IPS-NIHi11 (cell line): ENCODE data around the gene CCT7.

Experiments used
- DNase-seq: peaks from one replicate; pipeline ENCODE4 v3.0.0; 2012; ENCODE audit warnings: mixed read lengths, low spot score

CCT7 gene

GRCh38 chr2:73225513-73226360 is 8.4 kb upstream of the CCT7 start:
- DNase-seq, result no peak

GRCh38 chr2:73227086-73227485 is 7.0 kb upstream of the CCT7 start:
- DNase-seq, result no peak

DNA sequence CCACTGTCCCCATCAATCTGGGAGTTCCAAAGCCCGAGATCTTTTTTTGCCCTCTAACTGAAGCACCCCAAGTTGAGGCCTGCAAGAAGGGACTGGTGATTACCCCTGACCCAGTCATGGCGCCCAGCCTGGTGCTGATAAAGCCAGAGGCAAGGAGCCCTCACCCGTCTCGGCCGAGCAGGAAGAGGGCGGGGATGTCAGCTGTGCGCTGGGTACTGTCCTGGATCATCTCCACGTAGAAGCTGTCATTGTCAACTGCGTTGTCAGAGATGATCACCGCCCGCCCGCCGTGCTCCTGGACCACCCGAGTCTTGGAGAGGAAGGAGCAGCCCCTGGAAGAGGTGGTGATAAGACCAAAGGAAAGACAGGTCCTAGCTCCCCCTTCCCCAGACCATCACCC is 5.5 kb upstream of the CCT7 start:
- no peak for DNase-seq

DNA sequence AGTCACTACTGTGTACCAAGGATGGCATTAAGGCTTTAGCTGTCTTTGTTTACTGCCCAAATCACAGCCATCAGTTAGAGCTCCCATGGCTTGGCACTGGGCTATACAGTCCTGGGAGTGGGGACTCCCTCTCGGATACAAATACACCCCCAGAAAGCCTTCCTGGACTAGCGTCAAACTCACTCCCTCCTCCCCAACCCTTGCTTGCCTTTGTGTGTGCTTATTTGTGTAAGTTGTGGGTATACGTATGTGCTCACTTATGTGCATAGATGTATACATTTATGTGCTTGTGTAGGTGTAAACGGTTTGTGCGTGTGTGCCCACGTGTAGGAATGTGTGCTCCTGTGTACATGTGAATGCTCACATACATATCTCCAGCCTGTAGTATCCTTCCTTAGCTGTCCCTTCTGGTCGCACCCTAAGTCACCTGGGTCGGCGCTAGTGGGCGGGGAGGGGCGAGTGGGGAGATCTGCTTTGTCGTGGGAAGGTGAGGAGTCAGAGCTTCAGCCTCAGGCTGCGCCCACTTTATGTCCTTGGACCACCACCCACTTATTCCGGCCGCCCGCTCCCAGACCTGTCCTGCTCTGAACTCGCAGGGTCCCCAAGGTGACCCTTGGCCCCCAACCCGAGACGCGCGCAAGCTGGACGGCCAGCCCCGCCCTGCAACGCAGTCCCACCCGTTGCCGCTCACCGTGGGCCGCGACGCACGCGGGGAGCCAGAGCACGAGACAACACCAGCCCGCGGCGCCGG is 1.5 kb upstream of the CCT7 start:
- DNase-seq, result no peak

- peak; percentile 99 for DNase-seq
Observed at GRCh38 chr2:73233154-73233931, 765 bp upstream of the CCT7 start, which contains the start of gene PRADC1. PRADC1 (minus strand) TSS chr2:73233239; CDS start chr2:73233160, 79 bp downstream.

DNA sequence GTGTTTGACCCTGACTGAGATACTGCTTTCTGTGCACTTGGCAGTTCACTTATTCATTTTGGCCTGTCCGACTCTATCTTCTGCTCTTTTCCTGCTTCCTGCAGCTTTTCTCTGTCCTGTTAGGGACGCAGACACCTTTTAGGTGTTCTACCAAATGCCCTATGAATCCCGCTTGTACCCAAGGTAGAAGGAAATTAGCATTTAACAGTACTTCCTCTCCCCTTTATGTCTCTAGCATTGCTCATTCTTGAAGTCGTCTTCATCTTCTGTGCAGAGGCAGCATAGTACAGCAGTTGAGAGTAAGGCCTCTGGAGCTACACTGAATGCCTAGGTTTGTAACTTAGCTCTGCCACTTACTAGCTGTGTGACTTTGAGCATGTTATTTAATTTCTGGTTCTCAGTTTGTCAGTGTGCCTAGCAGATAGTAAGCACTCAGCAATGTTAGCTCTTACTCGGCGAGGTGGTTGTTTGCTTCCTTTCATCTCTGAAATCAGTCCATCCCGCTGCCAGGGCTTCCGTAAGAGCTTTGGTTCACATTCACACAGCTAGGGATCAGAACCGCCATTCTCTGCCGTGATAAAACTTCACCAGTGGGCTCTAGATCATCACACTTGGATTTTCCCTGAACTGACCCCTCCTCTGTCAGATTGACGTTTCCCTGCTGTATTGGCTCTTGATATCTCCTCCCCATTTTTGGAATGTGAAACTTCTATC is 1.4 kb downstream of the CCT7 start:
- DNase-seq, result no peak

DNA sequence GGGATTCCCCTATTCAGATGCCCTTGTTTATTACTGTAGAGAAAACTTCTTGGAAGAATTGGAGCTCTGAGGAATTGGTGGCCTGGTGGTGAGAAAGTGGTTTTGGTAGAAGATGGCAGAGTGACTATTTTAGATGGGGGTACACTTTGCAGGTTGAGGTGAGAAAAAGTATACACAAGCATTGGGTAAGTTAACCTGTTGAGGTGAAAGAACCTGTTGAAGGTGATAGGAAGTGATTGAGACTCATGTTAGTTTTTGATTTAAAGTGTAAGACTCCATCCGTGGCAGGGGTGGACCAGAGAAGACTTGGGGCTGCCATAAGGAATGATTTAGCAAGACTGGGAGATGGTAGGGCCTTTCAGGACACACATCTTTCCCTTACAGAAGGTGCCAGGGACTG is 3.1 kb downstream of the CCT7 start:
- DNase-seq, result no peak

DNA sequence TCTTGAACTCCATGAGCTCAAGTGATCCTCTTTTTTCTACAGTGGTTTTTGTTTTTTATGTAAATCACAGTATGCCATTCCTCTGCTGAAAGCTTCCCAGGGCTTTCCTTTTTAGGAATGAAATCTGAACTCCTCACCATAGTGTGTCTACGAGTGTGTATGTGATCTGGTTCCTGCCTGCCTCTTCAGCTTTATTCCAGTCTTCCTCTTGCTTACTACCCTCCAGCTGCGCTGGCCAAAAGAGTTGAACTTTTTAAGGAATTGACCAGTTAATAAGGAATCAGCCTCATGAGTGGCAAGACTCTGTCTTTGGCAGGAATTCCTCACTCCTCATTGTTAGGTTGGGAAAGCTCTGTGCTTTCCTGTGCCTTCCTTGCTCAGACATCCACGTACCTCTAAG is 4.0 kb downstream of the CCT7 start:
- no peak for DNase-seq

DNA sequence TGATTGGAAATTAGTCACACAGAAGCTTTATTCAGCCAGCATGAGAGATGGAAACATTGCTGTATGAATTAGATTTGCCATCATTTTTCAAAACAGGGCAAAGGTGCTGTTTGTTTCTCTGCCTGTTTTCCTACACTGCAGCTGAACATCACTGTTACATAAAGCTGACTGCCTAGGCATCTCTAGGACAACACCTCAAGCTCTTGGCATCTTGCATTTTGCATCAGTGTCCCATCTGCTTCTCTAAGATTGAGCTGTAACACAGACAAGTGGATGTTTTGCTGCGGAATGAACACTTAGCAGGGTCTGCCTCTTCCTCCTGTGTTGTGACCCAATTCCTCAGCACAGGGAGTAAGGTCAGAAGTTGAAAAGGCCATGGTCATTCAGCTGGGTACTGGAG is 4.9 kb downstream of the CCT7 start:
- no peak for DNase-seq

DNA sequence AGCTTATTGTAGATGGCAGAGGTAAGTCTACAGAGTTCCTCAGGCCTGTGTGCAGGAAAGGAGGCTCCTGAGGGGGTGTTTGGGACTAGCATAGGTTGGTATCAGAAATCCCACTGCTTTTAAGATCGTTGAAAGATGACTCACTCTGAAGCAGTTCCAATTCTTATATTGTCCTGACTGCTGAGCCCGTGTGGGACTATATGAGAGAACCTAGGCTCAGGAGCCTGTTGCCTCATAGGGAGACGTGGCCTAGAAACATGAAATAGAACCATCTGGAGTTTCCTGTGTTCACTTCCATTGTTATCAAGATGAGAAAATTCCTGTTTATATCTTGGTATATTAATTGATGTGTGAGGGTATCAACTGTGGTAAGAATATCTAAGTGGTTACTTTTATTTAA is 5.7 kb downstream of the CCT7 start:
- DNase-seq, result no peak

GRCh38 chr2:73243884-73244570 is 9.9 kb downstream of the CCT7 start:
- no peak for DNase-seq

DNA sequence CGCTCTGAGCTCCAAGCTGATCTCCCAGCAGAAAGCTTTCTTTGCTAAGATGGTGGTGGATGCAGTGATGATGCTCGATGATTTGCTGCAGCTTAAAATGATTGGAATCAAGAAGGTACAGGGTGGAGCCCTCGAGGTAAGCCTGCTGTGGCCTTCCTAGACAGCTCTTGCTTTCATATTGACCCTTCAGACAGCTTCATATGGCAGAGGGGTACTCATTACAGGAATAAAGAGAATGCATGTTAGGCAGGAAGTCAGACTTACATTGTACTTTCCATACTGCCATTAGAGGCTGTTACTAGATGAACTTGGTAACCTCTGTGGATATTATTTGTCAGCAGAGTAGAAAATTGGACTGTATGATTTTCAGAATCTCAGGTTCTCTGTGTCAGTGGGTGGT is 10.5 kb downstream of the CCT7 start:
- DNase-seq, result no peak

GRCh38 chr2:73246850-73247249 is 12.7 kb downstream of the CCT7 start:
- DNase-seq, result no peak

DNA sequence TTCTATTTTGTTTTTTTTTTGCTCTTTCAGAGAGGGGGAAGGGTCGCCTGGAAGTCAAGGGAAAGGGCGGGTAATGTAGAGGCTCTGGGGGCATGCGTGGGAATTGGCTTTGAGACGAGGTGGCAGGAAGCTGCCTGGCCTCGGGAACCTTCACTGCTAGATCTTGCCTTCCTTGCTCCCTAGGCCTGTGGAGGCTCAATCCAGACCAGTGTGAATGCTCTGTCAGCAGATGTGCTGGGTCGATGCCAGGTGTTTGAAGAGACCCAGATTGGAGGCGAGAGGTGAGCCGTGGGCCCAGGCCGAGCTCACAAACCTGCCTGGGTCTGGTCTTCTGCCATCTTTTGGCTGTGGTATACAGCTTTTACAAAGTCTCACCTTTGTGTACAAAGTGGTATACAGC is 15.5 kb downstream of the CCT7 start:
- DNase-seq, result no peak

DNA sequence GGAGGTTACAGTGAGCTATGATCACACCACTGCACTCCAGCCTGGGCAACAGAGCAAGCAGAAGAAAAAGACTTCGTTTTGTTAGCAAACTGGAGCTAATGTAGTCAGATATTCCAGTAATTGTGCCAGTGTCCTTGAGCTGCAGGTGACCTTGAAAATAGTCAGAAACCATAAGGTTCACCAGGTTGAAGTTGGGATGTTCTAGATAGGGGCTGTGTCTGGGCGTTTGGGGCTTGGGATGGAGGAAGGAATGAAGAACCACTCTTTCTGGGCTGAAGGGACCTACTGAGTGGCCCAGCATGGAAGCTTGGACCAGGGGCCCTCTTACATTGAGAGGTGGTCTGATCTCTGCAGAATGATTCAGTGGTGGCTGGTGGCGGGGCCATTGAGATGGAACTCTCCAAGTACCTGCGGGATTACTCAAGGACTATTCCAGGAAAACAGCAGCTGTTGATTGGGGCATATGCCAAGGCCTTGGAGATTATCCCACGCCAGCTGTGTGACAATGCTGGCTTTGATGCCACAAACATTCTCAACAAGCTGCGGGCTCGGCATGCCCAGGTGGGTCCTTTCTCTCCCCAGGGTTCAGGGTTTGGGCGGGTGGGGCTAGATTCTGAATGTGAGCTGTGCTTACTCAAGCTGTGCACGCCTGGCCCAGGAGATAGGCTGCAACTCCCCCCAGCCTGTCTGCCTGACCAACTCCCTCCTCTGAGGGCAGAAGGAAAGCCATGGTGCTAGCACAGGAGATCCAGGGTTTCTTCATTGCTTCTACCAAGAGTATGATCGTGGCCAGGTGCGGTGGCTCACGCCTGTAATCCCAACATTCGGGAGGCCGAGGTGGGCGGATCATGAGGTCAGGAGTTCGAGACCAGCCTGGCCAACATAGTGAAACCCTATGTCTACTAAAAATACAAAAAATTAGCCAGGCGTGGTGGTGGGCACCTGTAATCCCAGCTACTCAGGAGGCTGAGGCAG is 17.1 kb downstream of the CCT7 start:
- DNase-seq, result no peak

DNA sequence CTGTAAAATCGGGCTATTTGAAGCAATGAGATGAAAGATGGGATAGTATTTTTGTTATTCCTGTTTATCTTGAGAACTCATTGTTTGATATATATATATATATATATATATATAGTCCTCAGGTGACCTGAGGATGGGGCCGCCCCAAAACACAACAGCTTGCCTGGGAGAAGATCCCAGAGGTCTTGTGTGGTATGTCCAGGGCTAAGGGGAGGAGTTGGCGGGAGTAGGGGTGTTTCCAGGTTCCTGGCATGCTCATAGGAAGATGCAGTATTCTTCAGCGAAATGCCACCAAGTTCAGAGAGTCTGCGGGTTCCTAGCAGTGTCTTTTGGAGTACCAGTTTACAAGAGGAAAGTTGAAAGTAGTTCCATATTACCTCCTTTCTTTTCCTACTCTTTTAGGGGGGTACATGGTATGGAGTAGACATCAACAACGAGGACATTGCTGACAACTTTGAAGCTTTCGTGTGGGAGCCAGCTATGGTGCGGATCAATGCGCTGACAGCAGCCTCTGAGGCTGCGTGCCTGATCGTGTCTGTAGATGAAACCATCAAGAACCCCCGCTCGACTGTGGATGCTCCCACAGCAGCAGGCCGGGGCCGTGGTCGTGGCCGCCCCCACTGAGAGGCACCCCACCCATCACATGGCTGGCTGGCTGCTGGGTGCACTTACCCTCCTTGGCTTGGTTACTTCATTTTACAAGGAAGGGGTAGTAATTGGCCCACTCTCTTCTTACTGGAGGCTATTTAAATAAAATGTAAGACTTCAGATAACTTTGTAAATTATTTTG is 18.3 kb downstream of the CCT7 start:
- no peak for DNase-seq

GRCh38 chr2:73253400-73253799 is 19.3 kb downstream of the CCT7 start:
- no peak for DNase-seq

- DNase-seq, result no peak
Observed at GRCh38 chr2:73253901-73254300, 19.8 kb downstream of the CCT7 start.

GRCh38 chr2:73254343-73255006 is 20.4 kb downstream of the CCT7 start:
- DNase-seq, result no peak
